OCI-LY7 (cell line): ENCODE results near the gene CDK5R1.

Experiments used
- CTCF ChIP-seq: fragments of 200-600 bp; sonication (generic); conservative IDR thresholded peaks from 2 replicates; pipeline ENCODE4 v1.5.1; 2014; ENCODE audit warnings: mild to moderate bottlenecking, antibody characterized with exemption, low read length, moderate library complexity, mixed read lengths
- EZH2phosphoT487 ChIP-seq: fragments of 200-600 bp; sonication (generic); IDR thresholded peaks from 2 replicates; pipeline ENCODE4 v1.6.1; 2018; ENCODE audit warnings: low read depth, borderline replicate concordance, mild to moderate bottlenecking, mixed run types, antibody characterized with exemption, low read length, moderate library complexity, mixed read lengths

- TF ChIP-seq CTCF, result no peak
- no peak for TF ChIP-seq EZH2phosphoT487
Observed at GRCh38 chr17:32516450-32516849, 29.7 kb downstream of the CDK5R1 start.
